Prostate gland (tissue), 2 donors: ENCODE results near the gene TSPOAP1.

ENCODE experiments used
- POLR2A ChIP-seq: fragments of 450-650 bp; IDR thresholded peaks from one replicate; pipeline ENCODE4 v1.6.1; 2016; ENCODE audit warnings: antibody characterized with exemption, mild to moderate bottlenecking
- TF ChIP-seq, protein P1 (sequence below), 4 experiments: fragments of 200-600 bp in 2 of 4; fragments of 450-650 bp in 2 of 4; sonication (generic) in 2 of 4; IDR thresholded peaks; 1 replicate in 3 of 4; 2 replicates in 1 of 4; pipeline ENCODE4 v1.5.1; 2016 to 2019; ENCODE audit warnings: antibody characterized with exemption in 4 of 4, mild to moderate bottlenecking in 2 of 4, moderate library complexity in 2 of 4

DNA sequence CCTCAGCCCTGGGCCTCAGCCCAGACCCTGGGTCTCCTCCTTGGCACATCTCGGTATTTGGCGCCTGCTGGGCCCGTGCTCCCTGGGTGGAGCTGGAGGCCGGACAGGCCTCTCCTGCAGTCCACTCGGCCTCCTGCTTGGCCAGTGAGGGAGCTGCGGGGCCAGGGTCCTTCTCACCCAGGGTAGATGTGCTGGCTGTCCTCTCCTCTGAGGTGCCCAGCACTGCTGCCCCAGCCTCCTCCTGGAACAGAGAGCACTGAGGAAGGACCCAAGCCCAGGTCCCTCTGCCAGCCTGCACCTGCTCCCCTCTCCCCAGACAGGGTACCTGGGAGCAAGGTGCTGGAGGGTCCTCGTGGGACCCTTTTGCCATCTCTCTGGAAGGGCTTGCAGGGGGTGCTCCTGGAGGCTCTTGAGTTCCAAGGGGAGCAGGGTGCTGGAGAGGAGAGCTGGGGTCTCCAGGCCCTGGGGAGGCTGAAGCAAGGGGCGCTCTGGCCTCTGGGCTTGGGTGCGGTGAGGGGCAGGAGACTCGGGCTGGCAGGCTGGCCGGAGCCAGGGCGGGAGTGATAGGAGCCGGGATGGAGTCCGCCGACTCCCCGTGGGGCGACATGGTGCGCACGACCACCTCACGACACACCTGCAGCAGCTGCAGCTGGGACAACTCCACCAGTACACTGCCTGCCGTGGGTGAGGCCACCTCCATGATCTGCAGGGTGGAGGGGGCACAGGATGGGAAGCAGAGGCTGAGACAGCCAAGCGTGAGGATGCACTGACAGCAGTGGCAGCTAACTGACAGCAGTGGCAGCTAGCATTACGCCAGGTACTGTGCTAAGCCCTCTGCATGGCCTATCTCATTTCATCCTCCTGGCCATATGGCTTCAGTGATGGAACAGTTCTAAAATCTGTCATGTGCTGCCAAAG is 17.8 kb downstream of the TSPOAP1 start:
- TF ChIP-seq, protein P1, sequence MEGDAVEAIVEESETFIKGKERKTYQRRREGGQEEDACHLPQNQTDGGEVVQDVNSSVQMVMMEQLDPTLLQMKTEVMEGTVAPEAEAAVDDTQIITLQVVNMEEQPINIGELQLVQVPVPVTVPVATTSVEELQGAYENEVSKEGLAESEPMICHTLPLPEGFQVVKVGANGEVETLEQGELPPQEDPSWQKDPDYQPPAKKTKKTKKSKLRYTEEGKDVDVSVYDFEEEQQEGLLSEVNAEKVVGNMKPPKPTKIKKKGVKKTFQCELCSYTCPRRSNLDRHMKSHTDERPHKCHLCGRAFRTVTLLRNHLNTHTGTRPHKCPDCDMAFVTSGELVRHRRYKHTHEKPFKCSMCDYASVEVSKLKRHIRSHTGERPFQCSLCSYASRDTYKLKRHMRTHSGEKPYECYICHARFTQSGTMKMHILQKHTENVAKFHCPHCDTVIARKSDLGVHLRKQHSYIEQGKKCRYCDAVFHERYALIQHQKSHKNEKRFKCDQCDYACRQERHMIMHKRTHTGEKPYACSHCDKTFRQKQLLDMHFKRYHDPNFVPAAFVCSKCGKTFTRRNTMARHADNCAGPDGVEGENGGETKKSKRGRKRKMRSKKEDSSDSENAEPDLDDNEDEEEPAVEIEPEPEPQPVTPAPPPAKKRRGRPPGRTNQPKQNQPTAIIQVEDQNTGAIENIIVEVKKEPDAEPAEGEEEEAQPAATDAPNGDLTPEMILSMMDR (IDR thresholded peaks at IDR 0.05) = no peak
- TF ChIP-seq POLR2A = no peak
